SK-N-SH (cell line): Measurements from ENCODE around the gene MCF2L2.

Experiments
- CTCF ChIP-seq: fragments of 200-600 bp; sonication (generic); IDR thresholded peaks from 2 replicates; pipeline ENCODE4 v1.6.1; 2017; ENCODE audit warnings: antibody characterized with exemption, mild to moderate bottlenecking, moderate library complexity
- EZH2phosphoT487 ChIP-seq: fragments of 200-600 bp; sonication (generic); IDR thresholded peaks from 2 replicates; pipeline ENCODE4 v1.6.1; 2017; ENCODE audit warnings: low read depth, mixed run types, mild to moderate bottlenecking, antibody characterized with exemption, moderate library complexity, borderline replicate concordance
- MAX ChIP-seq: IDR thresholded peaks from 2 replicates; pipeline ENCODE4 v1.4.0; 2012; ENCODE audit warnings: low read depth
- MXI1 ChIP-seq: IDR thresholded peaks from 2 replicates; pipeline ENCODE4 v1.6.1; 2012; ENCODE audit warnings: mild to moderate bottlenecking, low read depth, low read length, improper control_type of control experiment
- NFIC ChIP-seq: IDR thresholded peaks from 2 replicates; pipeline ENCODE4 v1.4.0; 2012; ENCODE audit warnings: borderline replicate concordance
- POLR2AphosphoS5 ChIP-seq: IDR thresholded peaks from 2 replicates; pipeline ENCODE4 v1.6.1; 2012; ENCODE audit warnings: low read depth, low read length
- SMC3 ChIP-seq: IDR thresholded peaks from 2 replicates; pipeline ENCODE4 v1.6.1; 2012; ENCODE audit warnings: low read depth, low read length, improper control_type of control experiment
- USF1 ChIP-seq: IDR thresholded peaks from 2 replicates; pipeline ENCODE4 v1.4.0; 2012; ENCODE audit warnings: low read depth, borderline replicate concordance
- USF2 ChIP-seq: fragments of 150-350 bp; IDR thresholded peaks from 2 replicates; pipeline ENCODE4 v1.6.1; 2017; ENCODE audit warnings: antibody characterized with exemption, low read length, low read depth, borderline replicate concordance

- TF ChIP-seq EZH2phosphoT487: no peak
- no peak for TF ChIP-seq MXI1
- TF ChIP-seq CTCF: no peak
- TF ChIP-seq POLR2AphosphoS5: no peak
- TF ChIP-seq NFIC: no peak
- no peak for TF ChIP-seq SMC3
- TF ChIP-seq USF1: no peak
- TF ChIP-seq USF2: no peak
- no peak for TF ChIP-seq MAX
Observed at GRCh38 chr3:183195266-183195665, 233.2 kb downstream of the MCF2L2 start.
